Fibroblast of gingiva (primary cell): ENCODE measurements around the gene NDUFB10.

Source experiments
- DNase-seq: peaks from one replicate; pipeline ENCODE4 v3.0.0-alpha.2; 2011; ENCODE audit warnings: low read depth

NDUFB10 gene

GRCh38 chr16:2002406-2003230 is 43.3 kb downstream of the NDUFB10 start:
- no peak for DNase-seq

GRCh38 chr16:2003231-2003826 is 44.0 kb downstream of the NDUFB10 start:
- DNase-seq: no peak

GRCh38 chr16:2003827-2004641 is 44.7 kb downstream of the NDUFB10 start:
- DNase-seq: peak; percentile 77

GRCh38 chr16:2004795-2005517 is 45.6 kb downstream of the NDUFB10 start:
- no peak for DNase-seq

- no peak for DNase-seq
Observed at GRCh38 chr16:2005646-2006045, 46.3 kb downstream of the NDUFB10 start.

- no peak for DNase-seq
Observed at GRCh38 chr16:2006317-2006716, 47.0 kb downstream of the NDUFB10 start.

GRCh38 chr16:2007081-2007836 is 47.9 kb downstream of the NDUFB10 start:
- DNase-seq: no peak

- peak; percentile 92 for DNase-seq
Observed at GRCh38 chr16:2008009-2008526, 48.7 kb downstream of the NDUFB10 start.

GRCh38 chr16:2008631-2009163 is 49.4 kb downstream of the NDUFB10 start:
- peak; percentile 72 for DNase-seq

- no peak for DNase-seq
Observed at GRCh38 chr16:2009164-2009711, 49.9 kb downstream of the NDUFB10 start.

GRCh38 chr16:2009791-2010510 is 50.6 kb downstream of the NDUFB10 start, which contains the start of gene ZNF598:
Gene ZNF598 (minus strand): TSS chr16:2009821.
- peak; percentile 92 for DNase-seq
